ENCODE results near the gene SMIM3. TPM values are rescaled to one million over a fixed set of nuclear protein-coding genes. Genes with fewer than 3 reads are reported as not detected.
A peak's percentile ranks its signal among the peaks of the same experiment; 100 is the strongest.

The SMIM3 gene
- total and polyA plus RNA-seq, 10 of the 15 experiments (the other 5 are each of a cell fraction or from before 2014, with no cell fraction given) = 1.0 to 14.3 (median 7.7) TPM

DNA sequence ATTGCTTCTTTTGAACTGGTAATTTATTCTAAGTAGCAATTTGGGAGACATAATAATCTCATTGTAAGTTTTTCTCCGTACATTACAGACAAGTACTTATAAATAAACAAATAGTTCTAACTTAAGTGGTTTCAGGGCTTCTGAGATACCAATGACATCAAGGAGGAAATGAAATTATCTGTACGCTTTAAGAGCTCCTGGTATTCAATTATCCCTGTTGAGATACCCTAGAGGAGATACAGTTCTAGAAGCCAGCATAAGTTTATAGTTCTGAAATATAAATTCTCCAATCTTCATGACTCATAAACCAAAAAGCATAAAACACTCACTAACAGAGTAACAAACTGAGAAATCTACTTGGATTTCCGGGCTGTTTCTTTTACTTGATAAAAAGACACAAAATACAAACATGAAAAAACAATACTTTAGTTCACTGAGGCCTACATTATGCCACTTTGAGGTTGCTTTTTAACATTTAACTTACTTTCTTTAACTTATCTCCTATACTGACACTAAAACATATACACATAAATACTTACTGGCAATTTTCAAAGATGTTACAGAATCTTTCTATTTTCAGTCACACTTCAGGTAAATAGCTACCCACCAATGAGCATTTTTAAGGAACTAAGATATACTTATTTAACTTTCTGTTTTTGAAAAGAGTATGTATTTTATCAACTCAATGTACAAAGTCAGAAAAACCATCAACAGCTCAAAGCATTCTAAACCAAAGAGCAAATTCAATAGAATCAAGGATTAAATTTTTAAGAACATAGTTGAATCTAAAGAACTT lies 27.3 kb upstream of the SMIM3 start:
- Histone ChIP-seq H3K27ac (ENCODE audit: control insufficient read depth, insufficient read depth) (peak overlapping the region; percentile 22; the same call in 1 of the 2 replicates), H3K27me3 (replicated peaks in 1 of 2; ENCODE audit: control insufficient read depth in 2 of 2, insufficient read depth in 2 of 2, low read length in 1 of 2) (no peaks in the 10 kb centered on the region), H3K9me3 (replicated peaks; ENCODE audit: control insufficient read depth, insufficient read depth, low read length) (peaks cover 3% of the 10 kb centered on the region), H3K4me1 (ENCODE audit: control insufficient read depth, insufficient read depth, low read length) (no peaks in the 10 kb centered on the region; the same call in 1 of the 2 replicates), H3K79me2 (ENCODE audit: control insufficient read depth, insufficient read depth, low read length) (peaks cover 29% of the 10 kb centered on the region), H3K9ac (ENCODE audit: control insufficient read depth, insufficient read depth, low read length) (no peak overlapping the region), H4K20me1 (ENCODE audit: control insufficient read depth, insufficient read depth) (no peaks in the 10 kb centered on the region), H3K4me3 (peak overlapping the region; percentile 17), H3K36me3 (ENCODE audit: control insufficient read depth in 2 of 2, insufficient read depth in 2 of 2, low read length in 1 of 2) (peaks cover 4 to 13% of the 10 kb centered on the region in 2 experiments; a peak in 3 of 4 replicates), H3K4me2 (ENCODE audit: control insufficient read depth, insufficient read depth) (peak overlapping the region; percentile 34; the same call in 1 of the 2 replicates), H2AFZ (ENCODE audit: control insufficient read depth, low read depth, low read length) (no peak overlapping the region)
- intact Hi-C loops (cut with micrococcal nuclease; ENCODE audit: unreplicated experiment) = no loop called here
- SMC1A ChIA-PET (ENCODE audit: uncharacterized antibody, unreplicated experiment) = interaction anchor here (0.8 to 2.6 kb wide), 10 partner anchors 10 to 189 kb away, joined by 3 to 25 read pairs (median 5); partner anchors contain the start of genes IRGM and SMIM3
- WGBS (ENCODE audit: insufficient coverage, insufficient replicate concordance, low lambda C conversion rate, missing lambda C conversion rate) = 3% methylated on average over 3 of the region's 3 CpGs
- in situ Hi-C loops (cut with MboI) = no loop called here
- no TSS peak for BruUV-seq (replicated peaks)
- TF ChIP-seq MEF2B (IDR thresholded peaks at IDR 0.05; ENCODE audit: partially characterized antibody, poor library complexity, severe bottlenecking) (no peak), RAD51 (IDR thresholded peaks at IDR 0.05) (no peak), TARDBP (IDR thresholded peaks at IDR 0.05; ENCODE audit: borderline replicate concordance) (no peak), ATF7 (IDR thresholded peaks at IDR 0.05; ENCODE audit: low read depth) (peak; percentile 14; the same call in 1 of the 2 replicates), MEF2A (IDR thresholded peaks at IDR 0.05; ENCODE audit: insufficient read depth, low read depth, low read length) (no peak), CBX3 (IDR thresholded peaks at IDR 0.05; ENCODE audit: borderline replicate concordance, low read depth) (no peak)
- TF ChIP-seq, protein P1, sequence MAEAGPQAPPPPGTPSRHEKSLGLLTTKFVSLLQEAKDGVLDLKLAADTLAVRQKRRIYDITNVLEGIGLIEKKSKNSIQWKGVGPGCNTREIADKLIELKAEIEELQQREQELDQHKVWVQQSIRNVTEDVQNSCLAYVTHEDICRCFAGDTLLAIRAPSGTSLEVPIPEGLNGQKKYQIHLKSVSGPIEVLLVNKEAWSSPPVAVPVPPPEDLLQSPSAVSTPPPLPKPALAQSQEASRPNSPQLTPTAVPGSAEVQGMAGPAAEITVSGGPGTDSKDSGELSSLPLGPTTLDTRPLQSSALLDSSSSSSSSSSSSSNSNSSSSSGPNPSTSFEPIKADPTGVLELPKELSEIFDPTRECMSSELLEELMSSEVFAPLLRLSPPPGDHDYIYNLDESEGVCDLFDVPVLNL (IDR thresholded peaks at IDR 0.05; ENCODE audit: low read depth, low read length) = no peak
- DNase-seq (ENCODE audit: low read depth, low spot score) = no peak
- CTCF ChIA-PET = interaction anchor here (0.9 to 3.0 kb wide), 6 partner anchors 10 to 51 kb away, joined by 3 to 20 read pairs (median 4); partner anchors contain the start of gene RBM22
- POLR2A ChIA-PET = interaction anchor here (0.5 to 1.3 kb wide), 4 partner anchors 10 to 266 kb away, joined by 3 to 5 read pairs (median 4); partner anchors contain the start of gene RBM22
- FAIRE-seq = no peak
- RAD21 ChIA-PET (ENCODE audit: unreplicated experiment) = interaction anchor here (0.9 to 1.1 kb wide), 3 partner anchors 14 to 16 kb away, joined by 3 to 5 read pairs (median 3); no protein-coding TSS in a partner anchor
- peak; percentile 78 for ATAC-seq

All from GM12878 (cell line).